ENCODE measurements around the gene PRPF19.

The PRPF19 gene

DNA sequence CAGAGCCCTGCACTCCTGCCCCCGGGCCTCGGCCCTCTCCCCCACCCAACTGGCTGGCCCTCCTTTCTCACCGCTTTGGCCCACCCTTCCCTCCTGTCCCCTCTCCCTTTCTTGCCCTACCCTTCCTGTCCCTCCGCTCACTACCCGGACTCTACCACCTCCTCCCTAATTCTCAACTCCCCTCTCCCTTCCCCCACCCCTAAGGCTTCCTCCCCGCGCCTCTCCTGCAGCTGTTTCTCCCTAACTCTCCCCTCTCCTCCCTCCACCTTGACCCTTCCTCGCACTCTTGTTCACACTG, 45.2 kb upstream of the PRPF19 start:
- no peak for DNase-seq
- POLR2A ChIA-PET, result no interaction called here
- WGBS (ENCODE audit: insufficient coverage), result 2% methylated on average over 8 of the region's 8 CpGs
- Histone ChIP-seq H3K36me3 (ENCODE audit: control insufficient read depth in 4 of 4, insufficient read depth in 4 of 4, low read length in 3 of 4) (no peaks in the 10 kb centered on the region), H3K4me1 (ENCODE audit: control extremely low read depth in 1 of 4, control insufficient read depth in 4 of 4, insufficient read depth in 4 of 4, low read length in 3 of 4) (peaks cover 6 to 25% (median 19%) of the 10 kb centered on the region in 4 experiments), H3K27ac (ENCODE audit: insufficient read depth in 1 of 2, low read depth in 1 of 2, low read length in 2 of 2, poor library complexity in 1 of 2, severe bottlenecking in 2 of 2) (no peak overlapping the region), H3K4me3 (ENCODE audit: control insufficient read depth in 1 of 7, extremely low read depth in 1 of 7, insufficient read depth in 4 of 7, low read depth in 2 of 7, low read length in 6 of 7) (peak overlapping the region; percentile 20 to 82 (median 60)), H3K9me3 (ENCODE audit: control extremely low read depth in 1 of 5, control insufficient read depth in 4 of 5, insufficient read depth in 2 of 5, low read depth in 1 of 5, low read length in 4 of 5) (no peaks in the 10 kb centered on the region), H3K27me3 (replicated peaks in 2 of 5; ENCODE audit: control insufficient read depth in 4 of 5, insufficient read depth in 5 of 5, low read length in 4 of 5) (peaks cover 0 to 74% (median 27%) of the 10 kb centered on the region in 5 experiments)
- CTCF ChIA-PET, result no interaction called here

DNA sequence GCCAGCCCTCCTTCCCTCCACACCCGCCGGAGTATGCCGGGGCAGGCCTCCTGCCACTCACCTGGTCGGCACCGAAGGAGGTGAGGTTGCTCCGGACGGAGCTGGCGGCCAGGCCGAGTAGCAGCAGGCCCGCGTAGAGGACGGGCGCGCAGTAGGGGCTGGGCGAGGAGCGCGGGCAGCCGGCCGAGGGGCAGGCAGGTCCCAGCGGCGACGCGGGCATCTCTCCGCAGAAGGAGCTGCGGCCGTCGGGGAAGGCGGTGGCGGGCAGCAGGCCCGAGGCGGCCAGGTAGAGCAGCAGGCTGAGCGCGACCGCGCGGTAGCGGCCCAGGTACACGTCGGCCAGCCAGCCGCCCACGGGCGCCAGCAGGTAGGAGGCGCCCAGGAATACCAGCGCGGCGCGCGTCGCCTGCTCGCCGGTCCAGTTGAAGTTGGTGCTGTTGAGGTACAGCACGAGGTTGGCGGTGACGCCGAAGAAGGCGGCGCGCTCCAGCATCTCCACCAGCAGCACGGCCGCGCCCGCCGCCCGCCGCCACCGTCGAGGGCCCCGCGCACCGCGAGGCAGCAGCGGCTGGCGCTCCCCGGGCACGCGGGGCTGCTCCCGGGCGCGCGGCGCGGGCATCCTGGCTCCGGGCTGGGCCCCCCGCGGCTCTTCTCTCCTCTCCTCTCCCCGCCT, 44.7 kb upstream of the PRPF19 start:
- peaks cover 6 to 25% (median 19%) of the 10 kb centered on the region in 4 experiments for H3K4me1 ChIP-seq (ENCODE audit: control extremely low read depth in 1 of 4, control insufficient read depth in 4 of 4, insufficient read depth in 4 of 4, low read length in 3 of 4)
- H3K27ac ChIP-seq (ENCODE audit: insufficient read depth in 1 of 2, low read depth in 1 of 2, low read length in 2 of 2, poor library complexity in 1 of 2, severe bottlenecking in 2 of 2), result no peak overlapping the region
- peak in 2 of 3 donors; percentile 30 to 55 for DNase-seq
- no peaks in the 10 kb centered on the region for H3K36me3 ChIP-seq (ENCODE audit: control insufficient read depth in 4 of 4, insufficient read depth in 4 of 4, low read length in 3 of 4)
- H3K9me3 ChIP-seq (ENCODE audit: control extremely low read depth in 1 of 5, control insufficient read depth in 4 of 5, insufficient read depth in 2 of 5, low read depth in 1 of 5, low read length in 4 of 5), result no peaks in the 10 kb centered on the region
- POLR2A ChIA-PET, result interaction anchor here (0.6 kb wide), 1 partner anchor 195 kb away, joined by 6 read pairs; no protein-coding TSS in a partner anchor
- peak overlapping the region in 4 of 7 experiments; percentile 60 to 82 (median 74) for H3K4me3 ChIP-seq (ENCODE audit: control insufficient read depth in 1 of 7, extremely low read depth in 1 of 7, insufficient read depth in 4 of 7, low read depth in 2 of 7, low read length in 6 of 7)
- H3K27me3 ChIP-seq (replicated peaks in 2 of 5; ENCODE audit: control insufficient read depth in 4 of 5, insufficient read depth in 5 of 5, low read length in 4 of 5), result peaks cover 0 to 74% (median 27%) of the 10 kb centered on the region in 5 experiments
- CTCF ChIA-PET, result interaction anchor here (1.0 to 2.3 kb wide), 2 partner anchors 11 to 33 kb away, joined by 3 to 6 read pairs; no protein-coding TSS in a partner anchor
- WGBS (ENCODE audit: insufficient coverage), result 8% methylated on average over 69 of the region's 86 CpGs

DNA sequence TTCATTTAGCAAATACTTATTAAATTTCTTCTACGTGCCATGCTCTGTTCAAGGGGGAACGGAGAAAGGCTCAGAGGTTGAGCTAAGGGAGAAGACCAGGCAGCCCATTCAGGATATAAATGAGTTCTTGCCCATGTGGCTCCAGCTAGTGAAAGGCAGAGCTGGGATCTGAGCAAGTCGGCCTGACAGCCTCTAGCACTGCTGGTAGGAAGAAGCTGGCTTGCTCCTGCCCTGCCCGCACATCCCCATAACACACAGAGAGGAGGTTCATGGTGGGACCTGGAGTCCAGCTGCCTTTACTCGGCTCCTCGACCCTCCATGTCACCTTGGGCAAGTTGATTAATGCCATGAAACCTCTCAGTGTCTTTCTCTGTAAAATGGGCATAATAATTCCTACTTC, 43.6 kb upstream of the PRPF19 start:
- CTCF ChIA-PET, result interaction anchor here (0.6 to 2.3 kb wide), 3 partner anchors 10 to 36 kb away, joined by 3 to 6 read pairs (median 4); partner anchors contain the start of gene TMEM109
- POLR2A ChIA-PET, result no interaction called here
- peaks cover 6 to 22% (median 20%) of the 10 kb centered on the region in 4 experiments for H3K4me1 ChIP-seq (ENCODE audit: control extremely low read depth in 1 of 4, control insufficient read depth in 4 of 4, insufficient read depth in 4 of 4, low read length in 3 of 4)
- peak overlapping the region in 1 of 7 experiments; percentile 25 for H3K4me3 ChIP-seq (ENCODE audit: control insufficient read depth in 1 of 7, extremely low read depth in 1 of 7, insufficient read depth in 4 of 7, low read depth in 2 of 7, low read length in 6 of 7)
- peaks cover 0 to 67% (median 24%) of the 10 kb centered on the region in 5 experiments for H3K27me3 ChIP-seq (replicated peaks in 2 of 5; ENCODE audit: control insufficient read depth in 4 of 5, insufficient read depth in 5 of 5, low read length in 4 of 5)
- no peak for DNase-seq
- H3K27ac ChIP-seq (ENCODE audit: insufficient read depth in 1 of 2, low read depth in 1 of 2, low read length in 2 of 2, poor library complexity in 1 of 2, severe bottlenecking in 2 of 2), result no peak overlapping the region
- H3K36me3 ChIP-seq (ENCODE audit: control insufficient read depth in 4 of 4, insufficient read depth in 4 of 4, low read length in 3 of 4), result no peaks in the 10 kb centered on the region
- WGBS (ENCODE audit: insufficient coverage), result 81% methylated on average over 3 of the region's 6 CpGs
- no peaks in the 10 kb centered on the region for H3K9me3 ChIP-seq (ENCODE audit: control extremely low read depth in 1 of 5, control insufficient read depth in 4 of 5, insufficient read depth in 2 of 5, low read depth in 1 of 5, low read length in 4 of 5)

DNA sequence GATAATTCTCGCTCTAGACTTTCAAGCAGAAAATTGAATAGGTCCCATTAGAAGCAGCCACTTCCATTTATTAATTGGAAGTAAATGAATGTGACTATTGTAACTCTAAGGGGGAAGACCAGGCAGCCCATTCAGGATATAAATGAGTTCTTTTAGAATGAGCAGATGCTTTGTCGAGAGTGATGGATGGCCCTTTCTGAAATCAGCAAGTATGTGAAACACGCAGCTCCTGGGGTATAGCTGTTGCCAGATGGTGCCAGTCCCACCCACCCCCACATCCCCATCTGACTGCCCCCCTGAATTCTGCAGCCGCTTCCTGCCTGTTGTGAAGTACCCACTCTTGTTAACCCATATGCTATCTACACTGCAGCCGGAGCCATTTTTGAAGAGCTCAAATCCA, 41.9 kb upstream of the PRPF19 start:
- Histone ChIP-seq H3K27me3 (replicated peaks in 2 of 5; ENCODE audit: control insufficient read depth in 4 of 5, insufficient read depth in 5 of 5, low read length in 4 of 5) (peaks cover 0 to 57% (median 20%) of the 10 kb centered on the region in 5 experiments), H3K9me3 (ENCODE audit: control extremely low read depth in 1 of 5, control insufficient read depth in 4 of 5, insufficient read depth in 2 of 5, low read depth in 1 of 5, low read length in 4 of 5) (no peaks in the 10 kb centered on the region), H3K4me1 (ENCODE audit: control extremely low read depth in 1 of 4, control insufficient read depth in 4 of 4, insufficient read depth in 4 of 4, low read length in 3 of 4) (peaks cover 6 to 23% (median 20%) of the 10 kb centered on the region in 4 experiments), H3K27ac (ENCODE audit: insufficient read depth in 1 of 2, low read depth in 1 of 2, low read length in 2 of 2, poor library complexity in 1 of 2, severe bottlenecking in 2 of 2) (no peak overlapping the region), H3K4me3 (ENCODE audit: control insufficient read depth in 1 of 7, extremely low read depth in 1 of 7, insufficient read depth in 4 of 7, low read depth in 2 of 7, low read length in 6 of 7) (no peak overlapping the region), H3K36me3 (ENCODE audit: control insufficient read depth in 4 of 4, insufficient read depth in 4 of 4, low read length in 3 of 4) (no peaks in the 10 kb centered on the region)
- CTCF ChIA-PET, result interaction anchor here (1.3 kb wide), 1 partner anchor 13 kb away, joined by 3 read pairs; no protein-coding TSS in a partner anchor
- POLR2A ChIA-PET, result interaction anchor here (0.6 kb wide), 1 partner anchor 23 kb away, joined by 3 read pairs; no protein-coding TSS in a partner anchor
- 76% methylated on average over 3 of the region's 5 CpGs for WGBS (ENCODE audit: insufficient coverage)
- DNase-seq, result peak in 1 of 3 donors; percentile 10

DNA sequence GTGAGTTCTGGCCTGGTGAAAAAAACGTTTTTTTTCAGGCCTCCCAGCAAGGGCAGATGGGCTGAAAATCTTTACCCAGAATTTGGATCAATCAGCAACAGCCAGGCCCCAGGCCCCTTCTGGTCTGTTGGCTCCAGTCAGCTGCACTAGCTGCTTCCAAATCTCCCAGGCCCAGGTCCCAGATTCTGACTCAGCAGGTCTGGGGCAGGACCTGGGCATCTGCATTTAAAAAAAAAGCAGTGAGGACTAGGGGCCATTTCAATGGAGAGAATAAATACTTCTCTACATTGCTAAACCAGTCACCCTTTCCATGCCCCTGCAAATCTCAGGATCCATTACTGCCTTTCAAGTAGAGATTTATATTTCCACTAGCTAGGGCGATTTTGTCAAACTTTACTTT, 41.3 kb upstream of the PRPF19 start:
- DNase-seq, result no peak
- CTCF ChIA-PET, result interaction anchor here (1.3 kb wide), 1 partner anchor 14 kb away, joined by 3 read pairs; no protein-coding TSS in a partner anchor
- H3K4me3 ChIP-seq (ENCODE audit: control insufficient read depth in 1 of 7, extremely low read depth in 1 of 7, insufficient read depth in 4 of 7, low read depth in 2 of 7, low read length in 6 of 7), result no peak overlapping the region
- peaks cover 2 to 21% (median 20%) of the 10 kb centered on the region in 4 experiments for H3K4me1 ChIP-seq (ENCODE audit: control extremely low read depth in 1 of 4, control insufficient read depth in 4 of 4, insufficient read depth in 4 of 4, low read length in 3 of 4)
- POLR2A ChIA-PET, result no interaction called here
- H3K27me3 ChIP-seq (replicated peaks in 2 of 5; ENCODE audit: control insufficient read depth in 4 of 5, insufficient read depth in 5 of 5, low read length in 4 of 5), result peaks cover 0 to 52% (median 20%) of the 10 kb centered on the region in 5 experiments
- H3K36me3 ChIP-seq (ENCODE audit: control insufficient read depth in 4 of 4, insufficient read depth in 4 of 4, low read length in 3 of 4), result no peaks in the 10 kb centered on the region
- 57% methylated on average over 1 of the region's 2 CpGs for WGBS (ENCODE audit: insufficient coverage)
- H3K9me3 ChIP-seq (ENCODE audit: control extremely low read depth in 1 of 5, control insufficient read depth in 4 of 5, insufficient read depth in 2 of 5, low read depth in 1 of 5, low read length in 4 of 5), result no peaks in the 10 kb centered on the region
- H3K27ac ChIP-seq (ENCODE audit: insufficient read depth in 1 of 2, low read depth in 1 of 2, low read length in 2 of 2, poor library complexity in 1 of 2, severe bottlenecking in 2 of 2), result no peak overlapping the region

DNA sequence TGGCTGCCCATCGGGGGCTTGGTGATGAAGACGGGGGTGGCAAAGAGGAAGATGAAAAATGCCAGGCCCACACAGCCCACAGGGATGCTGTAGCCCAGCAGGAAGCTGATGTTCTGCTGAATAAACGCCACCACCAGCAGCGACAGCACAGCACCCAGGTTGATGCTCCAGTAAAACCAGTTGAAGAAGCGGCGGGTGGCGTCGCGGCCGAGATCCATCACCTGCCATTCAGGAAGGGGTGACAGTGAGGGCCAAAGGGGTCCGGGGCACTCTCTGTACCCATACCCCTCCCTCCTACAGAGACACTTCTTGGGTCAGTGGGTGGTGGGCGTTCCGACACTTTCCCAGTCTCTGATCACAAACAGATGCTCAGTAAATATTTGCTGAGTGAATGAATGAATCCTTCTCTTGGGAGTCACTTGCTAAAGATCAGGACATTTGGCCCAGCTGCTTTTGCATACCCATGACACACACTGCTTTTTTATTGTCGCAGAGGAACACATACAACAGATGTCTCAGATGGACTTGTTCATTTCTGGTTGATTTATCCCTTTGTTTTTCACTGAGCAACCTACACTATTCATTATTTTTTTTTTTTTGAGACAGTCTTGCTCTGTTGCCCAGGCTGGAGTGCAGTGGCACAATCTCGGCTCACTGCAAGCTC, 40.3 kb upstream of the PRPF19 start:
- POLR2A ChIA-PET, result interaction anchor here (0.6 kb wide), 1 partner anchor 24 kb away, joined by 3 read pairs; no protein-coding TSS in a partner anchor
- no peak overlapping the region for H3K27ac ChIP-seq (ENCODE audit: insufficient read depth in 1 of 2, low read depth in 1 of 2, low read length in 2 of 2, poor library complexity in 1 of 2, severe bottlenecking in 2 of 2)
- H3K4me3 ChIP-seq (ENCODE audit: control insufficient read depth in 1 of 7, extremely low read depth in 1 of 7, insufficient read depth in 4 of 7, low read depth in 2 of 7, low read length in 6 of 7), result no peak overlapping the region
- H3K36me3 ChIP-seq (ENCODE audit: control insufficient read depth in 4 of 4, insufficient read depth in 4 of 4, low read length in 3 of 4), result no peaks in the 10 kb centered on the region
- 97% methylated on average over 5 of the region's 15 CpGs for WGBS (ENCODE audit: insufficient coverage)
- H3K27me3 ChIP-seq (replicated peaks in 2 of 5; ENCODE audit: control insufficient read depth in 4 of 5, insufficient read depth in 5 of 5, low read length in 4 of 5), result peaks cover 0 to 47% (median 20%) of the 10 kb centered on the region in 5 experiments
- DNase-seq, result no peak
- CTCF ChIA-PET, result no interaction called here
- no peaks in the 10 kb centered on the region for H3K9me3 ChIP-seq (ENCODE audit: control extremely low read depth in 1 of 5, control insufficient read depth in 4 of 5, insufficient read depth in 2 of 5, low read depth in 1 of 5, low read length in 4 of 5)
- H3K4me1 ChIP-seq (ENCODE audit: control extremely low read depth in 1 of 4, control insufficient read depth in 4 of 4, insufficient read depth in 4 of 4, low read length in 3 of 4), result peaks cover 0 to 12% (median 11%) of the 10 kb centered on the region in 4 experiments

DNA sequence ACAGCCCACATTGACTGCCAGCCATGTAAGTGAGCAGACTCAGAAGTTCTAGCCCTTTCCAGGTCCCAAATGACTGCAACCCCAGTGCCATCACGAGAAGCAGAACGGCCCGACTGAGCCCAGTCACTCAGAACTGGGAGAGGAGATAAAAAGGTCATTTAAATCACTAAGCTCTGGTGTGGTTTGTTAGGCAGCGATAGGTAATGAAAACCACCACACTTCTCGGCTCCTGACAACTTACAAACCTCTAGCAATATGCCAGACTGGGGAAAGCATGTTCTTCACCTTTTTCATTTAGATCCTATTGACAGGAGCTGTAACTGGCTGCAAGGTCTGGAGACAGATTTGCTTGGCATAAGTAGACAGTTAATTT, 38.9 kb upstream of the PRPF19 start:
- POLR2A ChIA-PET, result no interaction called here
- Histone ChIP-seq H3K4me3 (ENCODE audit: control insufficient read depth in 1 of 7, extremely low read depth in 1 of 7, insufficient read depth in 4 of 7, low read depth in 2 of 7, low read length in 6 of 7) (no peak overlapping the region), H3K36me3 (ENCODE audit: control insufficient read depth in 4 of 4, insufficient read depth in 4 of 4, low read length in 3 of 4) (no peaks in the 10 kb centered on the region), H3K27me3 (replicated peaks in 2 of 5; ENCODE audit: control insufficient read depth in 4 of 5, insufficient read depth in 5 of 5, low read length in 4 of 5) (peaks cover 0 to 33% (median 15%) of the 10 kb centered on the region in 5 experiments), H3K4me1 (ENCODE audit: control extremely low read depth in 1 of 4, control insufficient read depth in 4 of 4, insufficient read depth in 4 of 4, low read length in 3 of 4) (peaks cover 0 to 3% (median 0%) of the 10 kb centered on the region in 4 experiments), H3K9me3 (ENCODE audit: control extremely low read depth in 1 of 5, control insufficient read depth in 4 of 5, insufficient read depth in 2 of 5, low read depth in 1 of 5, low read length in 4 of 5) (peaks cover 0 to 2% (median 0%) of the 10 kb centered on the region in 5 experiments), H3K27ac (ENCODE audit: insufficient read depth in 1 of 2, low read depth in 1 of 2, low read length in 2 of 2, poor library complexity in 1 of 2, severe bottlenecking in 2 of 2) (no peak overlapping the region)
- CTCF ChIA-PET, result interaction anchor here (1.0 to 1.5 kb wide), 4 partner anchors 9 to 27 kb away, joined by 3 to 4 read pairs (median 3); no protein-coding TSS in a partner anchor
- DNase-seq, result peak in 1 of 3 donors; percentile 17
- WGBS (ENCODE audit: insufficient coverage), result 90% methylated on average over 2 of the region's 5 CpGs

Data from common myeloid progenitor, CD34-positive (primary cell).